Mesothelial cell of epicardium (in vitro differentiated cells): ENCODE data around the gene SZT2. TPM values are rescaled to one million over a fixed set of nuclear protein-coding genes. Genes with fewer than 3 reads are reported as not detected.
"Not testable (repeated sequence)": the region's sequence is repeated elsewhere in the genome, so short reads cannot be mapped to it uniquely, and the experiment has no call there.

ENCODE experiments used
- DNase-seq, 2 experiments: peaks; one replicate each; pipeline ENCODE4 v3.0.0; 2021; ENCODE audit warnings: low spot score in 2 of 2; ENCODE audit not compliant: unreplicated experiment in 2 of 2
- H3K27ac Mint-ChIP-seq: 2 replicates; pipeline ENCODE4 v1.8.0; 2021; ENCODE audit warnings: mixed read lengths
- H3K27me3 Mint-ChIP-seq: 2 replicates; pipeline ENCODE4 v1.8.0; 2021; ENCODE audit warnings: low read depth, mixed read lengths
- H3K36me3 Mint-ChIP-seq: 2 replicates; pipeline ENCODE4 v1.8.0; 2021; ENCODE audit warnings: mixed read lengths
- H3K4me1 Mint-ChIP-seq: 2 replicates; pipeline ENCODE4 v1.8.0; 2021; ENCODE audit warnings: mixed read lengths
- H3K4me3 Mint-ChIP-seq: 2 replicates; pipeline ENCODE4 v1.8.0; 2021; ENCODE audit warnings: mild to moderate bottlenecking, moderate library complexity, mixed read lengths
- H3K9me3 Mint-ChIP-seq: 2 replicates; pipeline ENCODE4 v1.8.0; 2021; ENCODE audit warnings: mixed read lengths
- CTCF ChIP-seq: fragments of 200-600 bp; sonication (generic); IDR thresholded peaks from one replicate; pipeline ENCODE4 v1.5.0; 2021; ENCODE audit warnings: antibody characterized with exemption; ENCODE audit not compliant: unreplicated experiment
- total RNA-seq: library from RNA; stranded (reverse); gene quantifications from 3 replicates; pipeline ENCODE4 v1.2.1, GENCODE V29; 2021

Gene SZT2
- total RNA-seq, 1 donor from 2014 or later = 97.4 TPM

- Mint-ChIP-seq H3K27ac (no peak overlapping the region), H3K9me3 (no peaks in the 10 kb centered on the region), H3K36me3 (peaks cover 9% of the 10 kb centered on the region), H3K4me3 (peak overlapping the region; percentile 98), H3K4me1 (peaks cover 26% of the 10 kb centered on the region), H3K27me3 (no peaks in the 10 kb centered on the region)
- no peak for DNase-seq
- no peak for TF ChIP-seq CTCF
These were observed 1.6 kb upstream of the SZT2 start for GRCh38 chr1:43387976-43388599.

GRCh38 chr1:43388613-43389012 is 1.1 kb upstream of the SZT2 start:
- H3K27ac Mint-ChIP-seq = peak overlapping the region; percentile 99

GRCh38 chr1:43392702-43393101 is 3.0 kb downstream of the SZT2 start:
- Mint-ChIP-seq H3K4me3 (no peak overlapping the region), H3K27me3 (no peaks in the 10 kb centered on the region), H3K36me3 (peaks cover 4% of the 10 kb centered on the region), H3K9me3 (no peaks in the 10 kb centered on the region), H3K4me1 (peaks cover 24% of the 10 kb centered on the region), H3K27ac (no peak overlapping the region)
- TF ChIP-seq CTCF = no peak
- no peak for DNase-seq

More at GRCh38 chr1:43388613-43389012, 1.1 kb upstream of the SZT2 start:
- H3K36me3 Mint-ChIP-seq = peaks cover 9% of the 10 kb centered on the region
- H3K4me1 Mint-ChIP-seq = peaks cover 26% of the 10 kb centered on the region
- H3K4me3 Mint-ChIP-seq = peak overlapping the region; percentile 98
- no peaks in the 10 kb centered on the region for H3K27me3 Mint-ChIP-seq
- H3K9me3 Mint-ChIP-seq = no peaks in the 10 kb centered on the region
- no peak for DNase-seq
- TF ChIP-seq CTCF = no peak

GRCh38 chr1:43395523-43395922 is 5.8 kb downstream of the SZT2 start:
- Mint-ChIP-seq H3K9me3 (no peaks in the 10 kb centered on the region), H3K27me3 (no peaks in the 10 kb centered on the region), H3K4me1 (peaks cover 5% of the 10 kb centered on the region), H3K36me3 (peaks cover 9% of the 10 kb centered on the region), H3K4me3 (no peak overlapping the region), H3K27ac (no peak overlapping the region)
- no peak for DNase-seq
- no peak for TF ChIP-seq CTCF

GRCh38 chr1:43396059-43396458 is 6.4 kb downstream of the SZT2 start:
- TF ChIP-seq CTCF = no peak
- Mint-ChIP-seq H3K4me3 (no peak overlapping the region), H3K27ac (no peak overlapping the region), H3K27me3 (no peaks in the 10 kb centered on the region), H3K9me3 (no peaks in the 10 kb centered on the region), H3K36me3 (peaks cover 9% of the 10 kb centered on the region), H3K4me1 (no peaks in the 10 kb centered on the region)
- no peak for DNase-seq

GRCh38 chr1:43398227-43398626 is 8.5 kb downstream of the SZT2 start:
- H3K9me3 Mint-ChIP-seq = no peaks in the 10 kb centered on the region
- peaks cover 10% of the 10 kb centered on the region for H3K36me3 Mint-ChIP-seq
- no peak overlapping the region for H3K4me3 Mint-ChIP-seq
- H3K27me3 Mint-ChIP-seq = no peaks in the 10 kb centered on the region
- H3K27ac Mint-ChIP-seq = no peak overlapping the region
- DNase-seq = no peak
- no peak for TF ChIP-seq CTCF
- H3K4me1 Mint-ChIP-seq = no peaks in the 10 kb centered on the region

GRCh38 chr1:43400441-43400840 is 10.7 kb downstream of the SZT2 start:
- H3K4me1 Mint-ChIP-seq, H3K27ac Mint-ChIP-seq, H3K9me3 Mint-ChIP-seq, H3K4me3 Mint-ChIP-seq, DNase-seq, H3K27me3 Mint-ChIP-seq: not testable (repeated sequence)
- H3K36me3 Mint-ChIP-seq = peaks cover 23% of the 10 kb centered on the region
